ENCODE results near the gene SCLY.

Gene SCLY

DNA sequence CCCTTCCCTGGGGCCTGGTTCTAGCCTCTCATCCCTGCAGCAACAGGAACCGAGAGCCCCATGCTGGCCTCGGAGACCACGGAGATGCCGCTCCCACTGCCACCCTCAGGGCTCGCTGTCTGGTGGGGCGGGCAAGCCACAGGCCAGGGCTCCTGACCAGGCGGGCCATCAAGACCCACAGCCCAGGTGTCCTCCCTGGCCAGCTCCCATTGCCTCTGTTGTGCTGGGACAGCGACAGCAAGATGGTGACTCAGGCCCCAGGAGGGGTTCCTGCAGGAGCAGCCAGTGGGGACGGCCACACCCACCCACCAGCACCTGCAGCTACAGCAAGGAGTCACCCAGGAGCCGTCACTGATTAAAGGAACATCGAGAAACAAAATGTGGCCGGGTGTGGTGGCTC lies 85.0 kb downstream of the SCLY start:
- TF ChIP-seq, protein P1, sequence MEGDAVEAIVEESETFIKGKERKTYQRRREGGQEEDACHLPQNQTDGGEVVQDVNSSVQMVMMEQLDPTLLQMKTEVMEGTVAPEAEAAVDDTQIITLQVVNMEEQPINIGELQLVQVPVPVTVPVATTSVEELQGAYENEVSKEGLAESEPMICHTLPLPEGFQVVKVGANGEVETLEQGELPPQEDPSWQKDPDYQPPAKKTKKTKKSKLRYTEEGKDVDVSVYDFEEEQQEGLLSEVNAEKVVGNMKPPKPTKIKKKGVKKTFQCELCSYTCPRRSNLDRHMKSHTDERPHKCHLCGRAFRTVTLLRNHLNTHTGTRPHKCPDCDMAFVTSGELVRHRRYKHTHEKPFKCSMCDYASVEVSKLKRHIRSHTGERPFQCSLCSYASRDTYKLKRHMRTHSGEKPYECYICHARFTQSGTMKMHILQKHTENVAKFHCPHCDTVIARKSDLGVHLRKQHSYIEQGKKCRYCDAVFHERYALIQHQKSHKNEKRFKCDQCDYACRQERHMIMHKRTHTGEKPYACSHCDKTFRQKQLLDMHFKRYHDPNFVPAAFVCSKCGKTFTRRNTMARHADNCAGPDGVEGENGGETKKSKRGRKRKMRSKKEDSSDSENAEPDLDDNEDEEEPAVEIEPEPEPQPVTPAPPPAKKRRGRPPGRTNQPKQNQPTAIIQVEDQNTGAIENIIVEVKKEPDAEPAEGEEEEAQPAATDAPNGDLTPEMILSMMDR (IDR thresholded peaks at IDR 0.05; ENCODE audit: low read depth, low read length): no peak
- H3K4me3 ChIP-seq (replicated peaks in 1 of 2; ENCODE audit: low read depth in 2 of 2, low read length in 2 of 2): no peak overlapping the region
- DNase-seq (ENCODE audit: low read depth in 2 of 2): no peak

DNA sequence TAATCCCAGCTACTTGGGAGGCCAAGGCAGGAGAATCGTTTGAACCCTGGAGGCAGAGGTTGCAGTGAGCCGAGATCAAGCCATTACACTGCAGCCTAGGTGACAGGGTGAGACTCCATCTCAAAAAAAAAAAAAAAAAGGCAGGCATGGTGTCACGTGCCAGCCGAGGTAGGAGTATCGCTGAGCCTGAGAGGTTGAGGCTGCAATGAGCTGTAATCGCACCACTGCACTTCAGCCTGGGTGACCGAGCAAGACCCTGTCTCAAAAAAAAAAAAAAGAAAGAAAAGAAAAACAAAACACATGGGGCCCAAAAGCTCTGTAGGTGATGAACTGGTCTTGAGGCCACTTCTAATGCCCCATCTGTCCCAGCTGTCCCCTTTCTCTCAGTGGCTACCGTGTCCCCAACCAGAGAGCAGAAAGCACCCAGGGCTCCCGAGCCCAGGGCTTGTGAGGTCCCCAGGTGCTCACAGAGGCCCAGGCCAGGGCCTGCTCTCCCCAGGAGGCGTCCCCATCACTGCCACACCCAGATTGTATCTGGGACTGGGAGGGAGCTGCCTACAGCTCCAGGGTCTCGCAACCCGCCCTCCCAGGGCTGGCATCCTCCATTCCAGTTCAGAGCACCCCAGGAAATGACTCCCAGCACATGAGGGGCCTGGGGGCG lies 86.2 kb downstream of the SCLY start:
- no peak overlapping the region for H3K4me3 ChIP-seq (replicated peaks in 1 of 2; ENCODE audit: low read depth in 2 of 2, low read length in 2 of 2)
- DNase-seq (ENCODE audit: low read depth in 2 of 2): no peak
- TF ChIP-seq, protein P1 (IDR thresholded peaks at IDR 0.05; ENCODE audit: low read depth, low read length): no peak

DNA sequence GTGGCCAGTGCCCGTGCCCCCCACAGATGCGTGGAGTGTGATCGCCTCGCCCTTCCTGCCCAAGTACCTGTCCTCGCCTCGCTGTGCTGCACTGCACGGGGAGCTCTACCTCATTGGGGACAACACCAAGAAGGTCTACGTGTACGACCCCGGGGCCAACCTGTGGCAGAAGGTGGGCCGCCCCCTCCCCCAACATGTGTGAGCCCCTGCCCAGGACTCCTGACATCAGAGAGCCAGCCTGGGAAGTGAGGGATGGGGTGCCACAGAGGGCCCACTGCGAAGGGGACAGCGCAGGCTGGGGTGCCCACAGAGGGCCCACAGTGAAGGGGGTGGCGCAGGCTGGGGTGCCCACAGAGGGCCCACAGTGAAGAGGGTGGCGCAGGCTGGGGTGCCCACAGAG lies 88.2 kb downstream of the SCLY start:
- no peak for DNase-seq (ENCODE audit: low read depth in 2 of 2)
- H3K4me3 ChIP-seq (replicated peaks in 1 of 2; ENCODE audit: low read depth in 2 of 2, low read length in 2 of 2): no peak overlapping the region
- TF ChIP-seq, protein P1 (IDR thresholded peaks at IDR 0.05; ENCODE audit: low read depth, low read length): no peak
